HEK293 (cell line): ENCODE measurements around the gene TRIM7.

Experiments
- CTCF ChIA-PET: fragments of 350-600 bp; formaldehyde crosslinking; extraction: SDS; loops from one replicate; lab custom pipeline; 2021; ENCODE audit warnings: antibody characterized with exemption; lab: Yijun Ruan, JAX
- POLR2A ChIA-PET: fragments of 300-600 bp; formaldehyde crosslinking; extraction: SDS; loops from one replicate; lab custom pipeline; 2020; ENCODE audit warnings: antibody characterized with exemption, inconsistent platforms; lab: Yijun Ruan, JAX
- H3K27ac ChIP-seq: fragments of 200-500 bp; sonication (Bioruptor generic); 2 replicates; pipeline ENCODE4 v1.5.1; 2014; ENCODE audit warnings: low read depth, low read length, control low read depth, inconsistent platforms; ENCODE audit errors: extremely low read depth
- H3K36me3 ChIP-seq, 2 experiments: fragments of 200-500 bp in 1 of 2; sonication (Bioruptor generic) in 1 of 2; 1 replicate in 1 of 2; 2 replicates in 1 of 2; pipeline ENCODE4 v1.5.1; 2014 to 2017; ENCODE audit warnings: inconsistent platforms in 2 of 2, low read length in 2 of 2; ENCODE audit not compliant: control insufficient read depth in 2 of 2, insufficient read depth in 1 of 2
- H3K4me1 ChIP-seq: fragments of 200-500 bp; sonication (Bioruptor generic); 2 replicates; pipeline ENCODE4 v1.5.1; 2014; ENCODE audit warnings: mild to moderate bottlenecking, low read length, inconsistent platforms; ENCODE audit not compliant: control insufficient read depth, insufficient read depth
- H3K4me3 ChIP-seq: 2 replicates; pipeline ENCODE4 v1.5.1; 2011; ENCODE audit warnings: low read depth, mild to moderate bottlenecking, control low read depth, low read length, moderate library complexity
- H3K9me3 ChIP-seq: fragments of 200-500 bp; sonication (Bioruptor generic); 2 replicates; pipeline ENCODE4 v1.5.1; 2014; ENCODE audit warnings: low read depth, low read length, inconsistent platforms; ENCODE audit not compliant: control insufficient read depth, insufficient read depth
- BCL11B ChIP-seq: fragments of 450-650 bp; formaldehyde crosslinking; IDR thresholded peaks from 2 replicates; pipeline ENCODE4 v1.5.1; 2016; ENCODE audit warnings: low read depth, missing biosample characterization, missing genetic modification characterization
- GFI1B ChIP-seq: fragments of 450-650 bp; formaldehyde crosslinking; IDR thresholded peaks from 2 replicates; pipeline ENCODE4 v1.5.1; 2016; ENCODE audit warnings: missing biosample characterization, missing genetic modification characterization
- KLF16 ChIP-seq: fragments of 450-650 bp; formaldehyde crosslinking; IDR thresholded peaks from 2 replicates; pipeline ENCODE4 v1.5.1; 2017; ENCODE audit warnings: missing biosample characterization, missing genetic modification characterization
- RBAK ChIP-seq: fragments of 450-650 bp; formaldehyde crosslinking; IDR thresholded peaks from 2 replicates; pipeline ENCODE4 v1.5.1; 2016; ENCODE audit warnings: missing biosample characterization, missing genetic modification characterization
- REPIN1 ChIP-seq: fragments of 450-650 bp; formaldehyde crosslinking; IDR thresholded peaks from 2 replicates; pipeline ENCODE4 v1.5.1; 2017; ENCODE audit warnings: missing biosample characterization, missing genetic modification characterization, low read depth
- ZBTB1 ChIP-seq: fragments of 450-650 bp; formaldehyde crosslinking; IDR thresholded peaks from 2 replicates; pipeline ENCODE4 v1.5.1; 2016; ENCODE audit warnings: missing biosample characterization, missing genetic modification characterization
- ZBTB21 ChIP-seq: fragments of 450-650 bp; formaldehyde crosslinking; IDR thresholded peaks from 2 replicates; pipeline ENCODE4 v1.5.1; 2017; ENCODE audit warnings: missing biosample characterization, missing genetic modification characterization
- ZBTB8A ChIP-seq: fragments of 450-650 bp; formaldehyde crosslinking; IDR thresholded peaks from 2 replicates; pipeline ENCODE4 v1.5.1; 2016; ENCODE audit warnings: missing biosample characterization, missing genetic modification characterization
- ZFHX2 ChIP-seq: fragments of 450-650 bp; formaldehyde crosslinking; conservative IDR thresholded peaks from 2 replicates; pipeline ENCODE4 v1.5.1; 2016; ENCODE audit warnings: missing biosample characterization, missing genetic modification characterization
- ZFP3 ChIP-seq: fragments of 450-650 bp; formaldehyde crosslinking; IDR thresholded peaks from 2 replicates; pipeline ENCODE4 v1.5.1; 2016; ENCODE audit warnings: low read depth, missing biosample characterization, missing genetic modification characterization
- ZFP69B ChIP-seq: fragments of 450-650 bp; formaldehyde crosslinking; IDR thresholded peaks from 2 replicates; pipeline ENCODE4 v1.5.1; 2016; ENCODE audit warnings: missing biosample characterization, missing genetic modification characterization
- ZNF121 ChIP-seq: fragments of 450-650 bp; formaldehyde crosslinking; IDR thresholded peaks from 2 replicates; pipeline ENCODE4 v1.5.1; 2016; ENCODE audit warnings: missing biosample characterization, missing genetic modification characterization
- ZNF292 ChIP-seq: fragments of 450-650 bp; formaldehyde crosslinking; IDR thresholded peaks from 2 replicates; pipeline ENCODE4 v1.5.1; 2016; ENCODE audit warnings: low read depth, missing biosample characterization, missing genetic modification characterization, borderline replicate concordance
- ZNF335 ChIP-seq: fragments of 450-650 bp; formaldehyde crosslinking; conservative IDR thresholded peaks from 2 replicates; pipeline ENCODE4 v1.5.1; 2016; ENCODE audit warnings: missing biosample characterization, missing genetic modification characterization
- ZNF350 ChIP-seq: fragments of 450-650 bp; formaldehyde crosslinking; IDR thresholded peaks from 2 replicates; pipeline ENCODE4 v1.5.0; 2017; ENCODE audit warnings: missing biosample characterization, mild to moderate bottlenecking, missing genetic modification characterization
- ZNF391 ChIP-seq: fragments of 450-650 bp; formaldehyde crosslinking; IDR thresholded peaks from 2 replicates; pipeline ENCODE4 v1.5.1; 2016; ENCODE audit warnings: low read depth, missing biosample characterization, missing genetic modification characterization, borderline replicate concordance
- ZNF555 ChIP-seq: fragments of 450-650 bp; formaldehyde crosslinking; conservative IDR thresholded peaks from 2 replicates; pipeline ENCODE4 v1.5.1; 2017; ENCODE audit warnings: missing biosample characterization, mild to moderate bottlenecking, missing genetic modification characterization, inconsistent platforms
- ZNF600 ChIP-seq: fragments of 450-650 bp; formaldehyde crosslinking; IDR thresholded peaks from 2 replicates; pipeline ENCODE4 v1.5.1; 2016; ENCODE audit warnings: missing biosample characterization, missing genetic modification characterization
- ZNF626 ChIP-seq: fragments of 450-650 bp; sonication (Bioruptor Pico); formaldehyde crosslinking; IDR thresholded peaks from 2 replicates; pipeline ENCODE4 v1.5.1; 2018; ENCODE audit warnings: missing biosample characterization, missing genetic modification characterization, inconsistent platforms
- ZNF629 ChIP-seq: fragments of 450-650 bp; formaldehyde crosslinking; IDR thresholded peaks from 2 replicates; pipeline ENCODE4 v1.5.1; 2017; ENCODE audit warnings: missing biosample characterization, missing genetic modification characterization
- ZNF830 ChIP-seq: fragments of 450-650 bp; IDR thresholded peaks from 2 replicates; pipeline ENCODE4 v1.5.0; 2018; ENCODE audit warnings: missing biosample characterization, missing genetic modification characterization, low read depth, mild to moderate bottlenecking, moderate library complexity
- ZSCAN23 ChIP-seq: fragments of 450-650 bp; formaldehyde crosslinking; IDR thresholded peaks from 2 replicates; pipeline ENCODE4 v1.5.1; 2016; ENCODE audit warnings: missing biosample characterization, missing genetic modification characterization
- ZXDB ChIP-seq: fragments of 450-650 bp; formaldehyde crosslinking; IDR thresholded peaks from 2 replicates; pipeline ENCODE4 v1.5.1; 2016; ENCODE audit warnings: missing biosample characterization, missing genetic modification characterization
- TF ChIP-seq, protein P1 (sequence below): fragments of 450-650 bp; formaldehyde crosslinking; IDR thresholded peaks from 2 replicates; pipeline ENCODE4 v1.5.1; 2016; ENCODE audit warnings: missing biosample characterization, missing genetic modification characterization
- TF ChIP-seq, protein P2 (sequence below): fragments of 450-650 bp; formaldehyde crosslinking; IDR thresholded peaks from 2 replicates; pipeline ENCODE4 v1.5.1; 2016; ENCODE audit warnings: missing biosample characterization, missing genetic modification characterization
- TF ChIP-seq, protein P3 (sequence below): fragments of 450-650 bp; formaldehyde crosslinking; IDR thresholded peaks from 2 replicates; pipeline ENCODE4 v1.5.1; 2017; ENCODE audit warnings: missing biosample characterization, missing genetic modification characterization
- TF ChIP-seq, protein P4 (sequence below): fragments of 450-650 bp; formaldehyde crosslinking; IDR thresholded peaks from 2 replicates; pipeline ENCODE4 v1.5.1; 2016; ENCODE audit warnings: missing biosample characterization, missing genetic modification characterization

Gene TRIM7

GRCh38 chr5:181158869-181159268 lies 46.1 kb downstream of the TRIM7 start:
- TF ChIP-seq ZNF830 = no peak
- TF ChIP-seq ZNF121 = peak; percentile 53; the same call in 1 of the 2 replicates
- no peaks in the 10 kb centered on the region for H3K9me3 ChIP-seq
- ChIA-PET POLR2A (no interaction called here), CTCF (interaction anchor here (0.6 to 2.0 kb wide), 7 partner anchors 9 to 292 kb away, joined by 3 to 5 read pairs (median 3); no protein-coding TSS in a partner anchor)
- no peaks in the 10 kb centered on the region for H3K36me3 ChIP-seq
- H3K4me1 ChIP-seq = peaks cover 4% of the 10 kb centered on the region
- no peak overlapping the region for H3K27ac ChIP-seq
- no peak overlapping the region for H3K4me3 ChIP-seq

DNA sequence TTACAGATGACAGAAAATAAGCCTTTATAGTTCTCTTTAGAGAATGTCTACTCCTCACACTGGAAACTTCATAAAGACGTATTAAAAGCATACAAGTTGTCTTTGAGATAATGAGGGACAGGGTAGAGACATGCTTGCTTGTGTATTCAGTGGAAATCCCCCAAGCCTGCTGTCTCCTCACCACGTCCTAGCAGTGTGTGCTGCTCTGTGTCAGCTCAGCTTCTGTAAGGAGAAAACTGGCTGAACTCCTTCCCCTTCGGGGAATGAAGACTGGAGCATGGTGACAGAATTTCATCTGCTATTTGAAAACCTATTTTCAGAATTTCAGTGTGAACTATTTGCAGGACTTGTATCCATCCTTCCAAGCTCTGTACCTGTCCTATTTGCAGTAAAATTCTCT lies 48.2 kb downstream of the TRIM7 start:
- H3K4me3 ChIP-seq = no peak overlapping the region
- H3K27ac ChIP-seq = no peak overlapping the region
- TF ChIP-seq ZNF629 (tag by site-specific recombination) (no peak), ZNF350 (tag by site-specific recombination) (no peak), ZBTB8A (tag by site-specific recombination) (no peak), ZFHX2 (no peak), ZNF335 (tag by site-specific recombination) (no peak), ZBTB1 (tag by site-specific recombination) (no peak), RBAK (tag by site-specific recombination) (no peak), ZFP69B (no peak), ZNF555 (tag by site-specific recombination) (no peak), ZNF292 (tag by site-specific recombination) (no peak), GFI1B (tag by site-specific recombination) (no peak)
- TF ChIP-seq, protein P1, sequence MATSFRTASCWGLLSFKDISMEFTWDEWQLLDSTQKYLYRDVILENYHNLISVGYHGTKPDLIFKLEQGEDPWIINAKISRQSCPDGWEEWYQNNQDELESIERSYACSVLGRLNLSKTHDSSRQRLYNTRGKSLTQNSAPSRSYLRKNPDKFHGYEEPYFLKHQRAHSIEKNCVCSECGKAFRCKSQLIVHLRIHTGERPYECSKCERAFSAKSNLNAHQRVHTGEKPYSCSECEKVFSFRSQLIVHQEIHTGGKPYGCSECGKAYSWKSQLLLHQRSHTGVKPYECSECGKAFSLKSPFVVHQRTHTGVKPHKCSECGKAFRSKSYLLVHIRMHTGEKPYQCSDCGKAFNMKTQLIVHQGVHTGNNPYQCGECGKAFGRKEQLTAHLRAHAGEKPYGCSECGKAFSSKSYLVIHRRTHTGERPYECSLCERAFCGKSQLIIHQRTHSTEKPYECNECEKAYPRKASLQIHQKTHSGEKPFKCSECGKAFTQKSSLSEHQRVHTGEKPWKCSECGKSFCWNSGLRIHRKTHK (tag by site-specific recombination) = no peak
- TF ChIP-seq, protein P2, sequence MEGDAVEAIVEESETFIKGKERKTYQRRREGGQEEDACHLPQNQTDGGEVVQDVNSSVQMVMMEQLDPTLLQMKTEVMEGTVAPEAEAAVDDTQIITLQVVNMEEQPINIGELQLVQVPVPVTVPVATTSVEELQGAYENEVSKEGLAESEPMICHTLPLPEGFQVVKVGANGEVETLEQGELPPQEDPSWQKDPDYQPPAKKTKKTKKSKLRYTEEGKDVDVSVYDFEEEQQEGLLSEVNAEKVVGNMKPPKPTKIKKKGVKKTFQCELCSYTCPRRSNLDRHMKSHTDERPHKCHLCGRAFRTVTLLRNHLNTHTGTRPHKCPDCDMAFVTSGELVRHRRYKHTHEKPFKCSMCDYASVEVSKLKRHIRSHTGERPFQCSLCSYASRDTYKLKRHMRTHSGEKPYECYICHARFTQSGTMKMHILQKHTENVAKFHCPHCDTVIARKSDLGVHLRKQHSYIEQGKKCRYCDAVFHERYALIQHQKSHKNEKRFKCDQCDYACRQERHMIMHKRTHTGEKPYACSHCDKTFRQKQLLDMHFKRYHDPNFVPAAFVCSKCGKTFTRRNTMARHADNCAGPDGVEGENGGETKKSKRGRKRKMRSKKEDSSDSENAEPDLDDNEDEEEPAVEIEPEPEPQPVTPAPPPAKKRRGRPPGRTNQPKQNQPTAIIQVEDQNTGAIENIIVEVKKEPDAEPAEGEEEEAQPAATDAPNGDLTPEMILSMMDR = no peak
- TF ChIP-seq, protein P3, sequence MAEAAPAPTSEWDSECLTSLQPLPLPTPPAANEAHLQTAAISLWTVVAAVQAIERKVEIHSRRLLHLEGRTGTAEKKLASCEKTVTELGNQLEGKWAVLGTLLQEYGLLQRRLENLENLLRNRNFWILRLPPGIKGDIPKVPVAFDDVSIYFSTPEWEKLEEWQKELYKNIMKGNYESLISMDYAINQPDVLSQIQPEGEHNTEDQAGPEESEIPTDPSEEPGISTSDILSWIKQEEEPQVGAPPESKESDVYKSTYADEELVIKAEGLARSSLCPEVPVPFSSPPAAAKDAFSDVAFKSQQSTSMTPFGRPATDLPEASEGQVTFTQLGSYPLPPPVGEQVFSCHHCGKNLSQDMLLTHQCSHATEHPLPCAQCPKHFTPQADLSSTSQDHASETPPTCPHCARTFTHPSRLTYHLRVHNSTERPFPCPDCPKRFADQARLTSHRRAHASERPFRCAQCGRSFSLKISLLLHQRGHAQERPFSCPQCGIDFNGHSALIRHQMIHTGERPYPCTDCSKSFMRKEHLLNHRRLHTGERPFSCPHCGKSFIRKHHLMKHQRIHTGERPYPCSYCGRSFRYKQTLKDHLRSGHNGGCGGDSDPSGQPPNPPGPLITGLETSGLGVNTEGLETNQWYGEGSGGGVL = no peak
- TF ChIP-seq, protein P4, sequence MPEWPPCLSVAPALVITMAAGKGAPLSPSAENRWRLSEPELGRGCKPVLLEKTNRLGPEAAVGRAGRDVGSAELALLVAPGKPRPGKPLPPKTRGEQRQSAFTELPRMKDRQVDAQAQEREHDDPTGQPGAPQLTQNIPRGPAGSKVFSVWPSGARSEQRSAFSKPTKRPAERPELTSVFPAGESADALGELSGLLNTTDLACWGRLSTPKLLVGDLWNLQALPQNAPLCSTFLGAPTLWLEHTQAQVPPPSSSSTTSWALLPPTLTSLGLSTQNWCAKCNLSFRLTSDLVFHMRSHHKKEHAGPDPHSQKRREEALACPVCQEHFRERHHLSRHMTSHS = no peak
- TF ChIP-seq, all 188 proteins: peak for 0
- CTCF ChIA-PET = interaction anchor here (0.6 kb wide), 2 partner anchors 19 to 70 kb away, joined by 3 read pairs; no protein-coding TSS in a partner anchor
- POLR2A ChIA-PET = no interaction called here
- Histone ChIP-seq H3K9me3 (no peaks in the 10 kb centered on the region), H3K4me1 (peaks cover 4% of the 10 kb centered on the region), H3K36me3 (no peaks in the 10 kb centered on the region)

GRCh38 chr5:181153814-181154213 lies 51.2 kb downstream of the TRIM7 start:
- Histone ChIP-seq H3K36me3 (no peaks in the 10 kb centered on the region), H3K4me1 (no peaks in the 10 kb centered on the region), H3K9me3 (no peaks in the 10 kb centered on the region), H3K27ac (no peak overlapping the region), H3K4me3 (no peak overlapping the region)
- ChIA-PET CTCF (interaction anchor here (0.7 kb wide), 1 partner anchor 24 kb away, joined by 3 read pairs; no protein-coding TSS in a partner anchor), POLR2A (no interaction called here)
- TF ChIP-seq KLF16 (no peak), ZNF626 (no peak), ZFP3 (no peak), ZSCAN23 (tag by site-specific recombination) (no peak), ZNF629 (tag by site-specific recombination) (no peak), REPIN1 (tag by site-specific recombination) (no peak), ZNF391 (tag by site-specific recombination) (no peak), ZNF600 (tag by site-specific recombination) (no peak), ZNF121 (no peak), ZXDB (no peak), BCL11B (tag by site-specific recombination) (no peak), ZNF555 (tag by site-specific recombination) (no peak), ZBTB21 (no peak)
- TF ChIP-seq, protein P4 = no peak
